ENCODE data around the gene C20orf141. TPM values are rescaled to one million over a fixed set of nuclear protein-coding genes. Genes with fewer than 3 reads are reported as not detected.
A peak's percentile ranks its signal among the peaks of the same experiment; 100 is the strongest.
"Not testable (repeated sequence)": the region's sequence is repeated elsewhere in the genome, so short reads cannot be mapped to it uniquely, and the experiment has no call there.

The C20orf141 gene
- total and polyA plus RNA-seq, 7 experiments from 2014 or later: not detected

- peaks cover 11 to 16% of the 10 kb centered on the region in 2 donors for H3K4me1 ChIP-seq (ENCODE audit: control insufficient read depth in 2 of 2, insufficient read depth in 2 of 2, low read length in 2 of 2)
- H3K9me3 ChIP-seq (ENCODE audit: control insufficient read depth in 2 of 3, low read length in 3 of 3): no peaks in the 10 kb centered on the region
- POLR2A ChIA-PET: interaction anchor here (0.7 to 2.8 kb wide), 2 partner anchors 13 to 47 kb away, joined by 3 to 15 read pairs; partner anchors contain the start of genes PCED1A, PTPRA and VPS16
- H3K4me3 Mint-ChIP-seq: peak overlapping the region in 6 of 10 donors; percentile 18 to 82 (median 52)
- peaks cover 0 to 3% (median 0%) of the 10 kb centered on the region in 11 donors for H3K9me3 Mint-ChIP-seq
- no peak overlapping the region for H3K27ac Mint-ChIP-seq
- H3K27me3 ChIP-seq (ENCODE audit: control insufficient read depth in 2 of 2, insufficient read depth in 2 of 2, low read length in 2 of 2): no peaks in the 10 kb centered on the region
- H3K36me3 ChIP-seq (ENCODE audit: control insufficient read depth in 2 of 3, insufficient read depth in 3 of 3, low read length in 3 of 3): no peaks in the 10 kb centered on the region
- H3K36me3 Mint-ChIP-seq: peaks cover 0 to 4% (median 0%) of the 10 kb centered on the region in 5 donors
- no peak overlapping the region for H3K4me3 ChIP-seq (ENCODE audit: low read length)
- peaks cover 13 to 26% (median 22%) of the 10 kb centered on the region in 7 donors for H3K4me1 Mint-ChIP-seq
- H3K27me3 Mint-ChIP-seq: peaks cover 0 to 51% (median 19%) of the 10 kb centered on the region in 5 donors
- H3K27ac ChIP-seq (ENCODE audit: low read depth, low read length): no peak overlapping the region
- intact Hi-C loops (cut with micrococcal nuclease): loop anchor here in 1 of 2 donors (10.0 kb wide), 1 partner anchor 48 kb away; the partner anchor contains the start of gene PTPRA
- no peak for DNase-seq
- no peak for ATAC-seq
- CTCF ChIA-PET: no interaction called here
Observed at GRCh38 chr20:2826655-2827054, 11.9 kb downstream of the C20orf141 start.

GRCh38 chr20:2829376-2829775, 14.6 kb downstream of the C20orf141 start:
- Histone ChIP-seq H3K36me3 (ENCODE audit: control insufficient read depth in 2 of 3, insufficient read depth in 3 of 3, low read length in 3 of 3) (no peaks in the 10 kb centered on the region), H3K9me3 (ENCODE audit: control insufficient read depth in 2 of 3, low read length in 3 of 3) (no peaks in the 10 kb centered on the region), H3K4me3 (ENCODE audit: low read length) (no peak overlapping the region), H3K27me3 (ENCODE audit: control insufficient read depth in 2 of 2, insufficient read depth in 2 of 2, low read length in 2 of 2) (no peaks in the 10 kb centered on the region), H3K4me1 (ENCODE audit: control insufficient read depth in 2 of 2, insufficient read depth in 2 of 2, low read length in 2 of 2) (peaks cover 9 to 14% of the 10 kb centered on the region in 2 donors), H3K27ac (ENCODE audit: low read depth, low read length) (no peak overlapping the region)
- no peak overlapping the region for H3K27ac Mint-ChIP-seq
- no peak for DNase-seq
- H3K9me3 Mint-ChIP-seq: peaks cover 0 to 3% (median 0%) of the 10 kb centered on the region in 11 donors
- POLR2A ChIA-PET: no interaction called here
- H3K4me3 Mint-ChIP-seq: no peak overlapping the region
- no peak for ATAC-seq
- intact Hi-C loops (cut with micrococcal nuclease): loop anchor here in 1 of 2 donors (10.0 kb wide), 1 partner anchor 45 kb away; the partner anchor contains the start of gene PTPRA
- peaks cover 0 to 4% (median 0%) of the 10 kb centered on the region in 5 donors for H3K36me3 Mint-ChIP-seq
- H3K27me3 Mint-ChIP-seq: peaks cover 0 to 47% (median 17%) of the 10 kb centered on the region in 5 donors
- CTCF ChIA-PET: no interaction called here
- H3K4me1 Mint-ChIP-seq: peaks cover 7 to 19% (median 18%) of the 10 kb centered on the region in 7 donors

GRCh38 chr20:2831206-2831605, 16.4 kb downstream of the C20orf141 start:
- H3K27me3 ChIP-seq (ENCODE audit: control insufficient read depth in 2 of 2, insufficient read depth in 2 of 2, low read length in 2 of 2); H3K4me3 ChIP-seq (ENCODE audit: low read length); H3K27ac Mint-ChIP-seq; H3K4me3 Mint-ChIP-seq; DNase-seq; ATAC-seq; CTCF ChIA-PET; H3K9me3 ChIP-seq (ENCODE audit: control insufficient read depth in 2 of 3, low read length in 3 of 3); H3K9me3 Mint-ChIP-seq; H3K27ac ChIP-seq (ENCODE audit: low read depth, low read length); intact Hi-C loops (cut with micrococcal nuclease); H3K36me3 ChIP-seq (ENCODE audit: control insufficient read depth in 2 of 3, insufficient read depth in 3 of 3, low read length in 3 of 3); H3K4me1 ChIP-seq (ENCODE audit: control insufficient read depth in 2 of 2, insufficient read depth in 2 of 2, low read length in 2 of 2): not testable (repeated sequence)
- Mint-ChIP-seq H3K36me3 (peaks cover 0 to 13% (median 0%) of the 10 kb centered on the region in 5 donors), H3K27me3 (peaks cover 0 to 41% (median 10%) of the 10 kb centered on the region in 5 donors), H3K4me1 (peaks cover 2 to 12% (median 11%) of the 10 kb centered on the region in 7 donors)
- POLR2A ChIA-PET: interaction anchor here (1.7 kb wide), 1 partner anchor 8 kb away, joined by 10 read pairs; the partner anchor contains the start of genes PCED1A and VPS16

GRCh38 chr20:2833761-2834160, 19.0 kb downstream of the C20orf141 start:
- intact Hi-C loops (cut with micrococcal nuclease): no loop called here
- Mint-ChIP-seq H3K27ac (no peak overlapping the region), H3K9me3 (no peaks in the 10 kb centered on the region), H3K4me3 (no peak overlapping the region), H3K36me3 (peaks cover 0 to 19% (median 7%) of the 10 kb centered on the region in 5 donors), H3K27me3 (peaks cover 0 to 15% (median 0%) of the 10 kb centered on the region in 5 donors), H3K4me1 (peaks cover 2 to 14% (median 7%) of the 10 kb centered on the region in 7 donors)
- Histone ChIP-seq H3K4me3 (ENCODE audit: low read length) (no peak overlapping the region), H3K36me3 (ENCODE audit: control insufficient read depth in 2 of 3, insufficient read depth in 3 of 3, low read length in 3 of 3) (peaks cover 0 to 8% (median 0%) of the 10 kb centered on the region in 3 experiments), H3K27ac (ENCODE audit: low read depth, low read length) (no peak overlapping the region), H3K27me3 (ENCODE audit: control insufficient read depth in 2 of 2, insufficient read depth in 2 of 2, low read length in 2 of 2) (no peaks in the 10 kb centered on the region), H3K9me3 (ENCODE audit: control insufficient read depth in 2 of 3, low read length in 3 of 3) (no peaks in the 10 kb centered on the region), H3K4me1 (ENCODE audit: control insufficient read depth in 2 of 2, insufficient read depth in 2 of 2, low read length in 2 of 2) (no peaks in the 10 kb centered on the region)
- ChIA-PET POLR2A (interaction anchor here (1.8 kb wide), 1 partner anchor 15 kb away, joined by 5 read pairs; no protein-coding TSS in a partner anchor), CTCF (interaction anchor here (1.1 kb wide), 1 partner anchor 21 kb away, joined by 3 read pairs; no protein-coding TSS in a partner anchor)
- no peak for ATAC-seq
- no peak for DNase-seq

GRCh38 chr20:2834401-2835110, 19.8 kb downstream of the C20orf141 start:
- H3K4me3 ChIP-seq (ENCODE audit: low read length): no peak overlapping the region
- ATAC-seq (no peak), DNase-seq (no peak)
- Mint-ChIP-seq H3K4me3 (no peak overlapping the region), H3K4me1 (peaks cover 7 to 20% (median 13%) of the 10 kb centered on the region in 7 donors), H3K36me3 (peaks cover 0 to 19% (median 10%) of the 10 kb centered on the region in 5 donors), H3K9me3 (peaks cover 0 to 4% (median 0%) of the 10 kb centered on the region in 11 donors), H3K27me3 (peaks cover 0 to 10% (median 0%) of the 10 kb centered on the region in 5 donors), H3K27ac (no peak overlapping the region)
- no peak overlapping the region for H3K27ac ChIP-seq (ENCODE audit: low read depth, low read length)
- intact Hi-C loops (cut with micrococcal nuclease): loop anchor here in 1 of 2 donors (5.0 kb wide), 1 partner anchor 82 kb away; no protein-coding TSS in a partner anchor
- H3K4me1 ChIP-seq (ENCODE audit: control insufficient read depth in 2 of 2, insufficient read depth in 2 of 2, low read length in 2 of 2): peaks cover 5 to 6% of the 10 kb centered on the region in 2 donors
- peaks cover 0 to 8% (median 0%) of the 10 kb centered on the region in 3 experiments for H3K36me3 ChIP-seq (ENCODE audit: control insufficient read depth in 2 of 3, insufficient read depth in 3 of 3, low read length in 3 of 3)
- H3K9me3 ChIP-seq (ENCODE audit: control insufficient read depth in 2 of 3, low read length in 3 of 3): no peaks in the 10 kb centered on the region
- H3K27me3 ChIP-seq (ENCODE audit: control insufficient read depth in 2 of 2, insufficient read depth in 2 of 2, low read length in 2 of 2): no peaks in the 10 kb centered on the region
- ChIA-PET CTCF (interaction anchor here (1.1 kb wide), 1 partner anchor 21 kb away, joined by 3 read pairs; no protein-coding TSS in a partner anchor), POLR2A (interaction anchor here (1.8 kb wide), 1 partner anchor 16 kb away, joined by 5 read pairs; no protein-coding TSS in a partner anchor)

GRCh38 chr20:2835331-2835796, 20.6 kb downstream of the C20orf141 start:
- H3K4me3 ChIP-seq (ENCODE audit: low read length): no peak overlapping the region
- no peaks in the 10 kb centered on the region for H3K27me3 ChIP-seq (ENCODE audit: control insufficient read depth in 2 of 2, insufficient read depth in 2 of 2, low read length in 2 of 2)
- H3K27ac Mint-ChIP-seq: no peak overlapping the region
- no peak overlapping the region for H3K27ac ChIP-seq (ENCODE audit: low read depth, low read length)
- H3K36me3 Mint-ChIP-seq: peaks cover 0 to 19% (median 10%) of the 10 kb centered on the region in 5 donors
- peaks cover 7 to 22% (median 15%) of the 10 kb centered on the region in 7 donors for H3K4me1 Mint-ChIP-seq
- ATAC-seq (no peak), DNase-seq (no peak)
- peaks cover 0 to 4% (median 0%) of the 10 kb centered on the region in 11 donors for H3K9me3 Mint-ChIP-seq
- peaks cover 9 to 12% of the 10 kb centered on the region in 2 donors for H3K4me1 ChIP-seq (ENCODE audit: control insufficient read depth in 2 of 2, insufficient read depth in 2 of 2, low read length in 2 of 2)
- H3K27me3 Mint-ChIP-seq: peaks cover 0 to 3% (median 0%) of the 10 kb centered on the region in 5 donors
- ChIA-PET POLR2A (interaction anchor here (0.7 kb wide), 1 partner anchor 39 kb away, joined by 3 read pairs; no protein-coding TSS in a partner anchor), CTCF (no interaction called here)
- peaks cover 0 to 8% (median 0%) of the 10 kb centered on the region in 3 experiments for H3K36me3 ChIP-seq (ENCODE audit: control insufficient read depth in 2 of 3, insufficient read depth in 3 of 3, low read length in 3 of 3)
- no peak overlapping the region for H3K4me3 Mint-ChIP-seq
- intact Hi-C loops (cut with micrococcal nuclease): loop anchor here in 1 of 2 donors (5.0 kb wide), 1 partner anchor 83 kb away; no protein-coding TSS in a partner anchor
- no peaks in the 10 kb centered on the region for H3K9me3 ChIP-seq (ENCODE audit: control insufficient read depth in 2 of 3, low read length in 3 of 3)
